Liver (tissue), 9 donors: ENCODE data around the gene STX11. TPM values are rescaled to one million over a fixed set of nuclear protein-coding genes. Genes with fewer than 3 reads are reported as not detected.

Experiments
- DNase-seq: peaks from one replicate; pipeline ENCODE4 v3.0.0-alpha.2; 2017; ENCODE audit warnings: low spot score
- H3K27ac ChIP-seq, 2 donors: one replicate each; pipeline ENCODE4 v1.7.0; 2013; ENCODE audit warnings: inconsistent platforms in 2 of 2, low read length in 2 of 2, control low read depth in 1 of 2, low read depth in 1 of 2, mild to moderate bottlenecking in 1 of 2
- H3K27me3 ChIP-seq, 4 donors: one replicate each; pipeline versions ENCODE4 v1.6.1 to v1.7.0; 2013; ENCODE audit warnings: low read length in 3 of 4, inconsistent platforms in 1 of 4, mild to moderate bottlenecking in 1 of 4, moderate library complexity in 1 of 4; ENCODE audit not compliant: control insufficient read depth in 4 of 4, insufficient read depth in 4 of 4
- H3K36me3 ChIP-seq, 4 donors: one replicate each; pipeline versions ENCODE4 v1.6.1 to v1.7.0; 2013; ENCODE audit warnings: low read length in 3 of 4, mild to moderate bottlenecking in 3 of 4, low read depth in 1 of 4, moderate library complexity in 1 of 4; ENCODE audit not compliant: control insufficient read depth in 4 of 4, insufficient read depth in 3 of 4
- H3K4me1 ChIP-seq, 4 donors: one replicate each; pipeline versions ENCODE4 v1.6.1 to v1.7.0; 2013; ENCODE audit warnings: low read length in 3 of 4, mild to moderate bottlenecking in 3 of 4, moderate library complexity in 1 of 4; ENCODE audit not compliant: control insufficient read depth in 4 of 4, insufficient read depth in 4 of 4
- H3K4me3 ChIP-seq, 3 donors: one replicate each; pipeline versions ENCODE4 v1.6.1 to v1.7.0; 2013; ENCODE audit warnings: low read length in 3 of 3, control low read depth in 1 of 3, low read depth in 1 of 3, mild to moderate bottlenecking in 1 of 3
- H3K9ac ChIP-seq, 2 donors: one replicate each; pipeline ENCODE4 v1.7.0; 2013; ENCODE audit warnings: low read length in 2 of 2, mild to moderate bottlenecking in 2 of 2, moderate library complexity in 2 of 2, control low read depth in 1 of 2, low read depth in 1 of 2
- H3K9me3 ChIP-seq, 4 donors: one replicate each; pipeline versions ENCODE4 v1.6.1 to v1.7.0; 2013; ENCODE audit warnings: low read length in 3 of 4; ENCODE audit not compliant: control insufficient read depth in 4 of 4
- ATF3 ChIP-seq: IDR thresholded peaks from 2 replicates; pipeline ENCODE4 v1.6.1; 2016; ENCODE audit warnings: antibody characterized with exemption
- FOXA1 ChIP-seq: IDR thresholded peaks from 2 replicates; pipeline ENCODE4 v1.6.1; 2016; ENCODE audit warnings: antibody characterized with exemption
- FOXA2 ChIP-seq: IDR thresholded peaks from 2 replicates; pipeline ENCODE4 v1.6.1; 2016; ENCODE audit warnings: antibody characterized with exemption
- GABPA ChIP-seq, 2 donors: IDR thresholded peaks in 1 of 2; conservative IDR thresholded peaks in 1 of 2; 2 replicates each; pipeline ENCODE4 v1.6.1; 2016; ENCODE audit warnings: antibody characterized with exemption in 2 of 2, mild to moderate bottlenecking in 1 of 2, moderate library complexity in 1 of 2
- HNF4A ChIP-seq, 2 donors: conservative IDR thresholded peaks; 2 replicates each; pipeline ENCODE4 v1.6.1; 2016; ENCODE audit warnings: antibody characterized with exemption in 2 of 2, mild to moderate bottlenecking in 2 of 2
- HNF4G ChIP-seq: IDR thresholded peaks from 2 replicates; pipeline ENCODE4 v1.6.1; 2016; ENCODE audit warnings: antibody characterized with exemption
- JUND ChIP-seq, 2 donors: IDR thresholded peaks; 2 replicates each; pipeline ENCODE4 v1.6.1; 2016; ENCODE audit warnings: antibody characterized with exemption in 2 of 2
- MAX ChIP-seq: IDR thresholded peaks from 2 replicates; pipeline ENCODE4 v1.6.1; 2016; ENCODE audit warnings: antibody characterized with exemption
- NR2F2 ChIP-seq: IDR thresholded peaks from 2 replicates; pipeline ENCODE4 v1.6.1; 2016; ENCODE audit warnings: antibody characterized with exemption
- RAD21 ChIP-seq, 2 donors: IDR thresholded peaks; 2 replicates each; pipeline ENCODE4 v1.6.1; 2016; ENCODE audit warnings: antibody characterized with exemption in 2 of 2, mild to moderate bottlenecking in 2 of 2
- RXRA ChIP-seq, 2 donors: IDR thresholded peaks; 2 replicates each; pipeline ENCODE4 v1.6.1; 2017 to 2018; ENCODE audit warnings: antibody characterized with exemption in 2 of 2, mild to moderate bottlenecking in 1 of 2
- SP1 ChIP-seq: IDR thresholded peaks from 2 replicates; pipeline ENCODE4 v1.6.1; 2018; ENCODE audit warnings: antibody characterized with exemption, mild to moderate bottlenecking
- TAF1 ChIP-seq: conservative IDR thresholded peaks from 2 replicates; pipeline ENCODE4 v1.6.1; 2016; ENCODE audit warnings: antibody characterized with exemption, mild to moderate bottlenecking
- YY1 ChIP-seq: IDR thresholded peaks from 2 replicates; pipeline ENCODE4 v1.6.1; 2016; ENCODE audit warnings: antibody characterized with exemption, mild to moderate bottlenecking
- ZBTB33 ChIP-seq: IDR thresholded peaks from 2 replicates; pipeline ENCODE4 v1.6.1; 2016; ENCODE audit warnings: antibody characterized with exemption
- WGBS: extraction: QIAGEN DNeasy Blood & Tissue Kit; methylation state at CpG from one replicate; pipeline ENCODE4 v1.1.7; 2013; 5-methylcytosine and 5-hydroxymethylcytosine counted together
- polyA plus RNA-seq, 2 donors: library from polyadenylated mRNA; stranded (reverse) in 1 of 2; unstranded in 1 of 2; fragments of 200-250 nt in 1 of 2; fragments of >200 nt in 1 of 2; fragmentation: Nextera tagmentation in 1 of 2; extraction: Ambion mirVana in 1 of 2; gene quantifications; one replicate each; pipeline versions ENCODE4 v1.2.1 to v1.2.3, GENCODE V29; 2013 to 2015
- total RNA-seq, 2 donors: library from RNA; depleted of rRNA; stranded (reverse); fragments of >200 nt; gene quantifications; one replicate each; pipeline ENCODE4 v1.2.3, GENCODE V29; 2014
- TF ChIP-seq, protein P1 (sequence below): fragments of 150-350 bp; IDR thresholded peaks from 2 replicates; pipeline ENCODE4 v1.5.1; 2017; ENCODE audit warnings: improper control_type of control experiment, low read depth, low read length; ENCODE audit not compliant: missing input control
- donor health status: healthy.
- donor health status: healthy.
- donor health status: healthy.
- donor health status: healthy.
- donor health status: healthy.

Gene STX11
- total and polyA plus RNA-seq, 4 donors, result 1.3 to 4.9 (median 3.4) TPM

- H3K36me3 ChIP-seq, result no peaks in the 10 kb centered on the region
- TF ChIP-seq GABPA (IDR thresholded peaks at IDR 0.05 in 1 of 2, conservative IDR thresholded peaks at IDR 0.05 in 1 of 2), result no peak
- no peak overlapping the region for H3K4me3 ChIP-seq
- H3K9me3 ChIP-seq, result no peaks in the 10 kb centered on the region
- 79% methylated on average over 4 of the region's 4 CpGs for WGBS
- H3K27me3 ChIP-seq, result no peaks in the 10 kb centered on the region
- H3K4me1 ChIP-seq, result no peaks in the 10 kb centered on the region
- no peak for DNase-seq
- no peak overlapping the region for H3K27ac ChIP-seq
- no peak overlapping the region for H3K9ac ChIP-seq
These were observed 82.0 kb downstream of the STX11 start for GRCh38 chr6:144232176-144232831.

DNA sequence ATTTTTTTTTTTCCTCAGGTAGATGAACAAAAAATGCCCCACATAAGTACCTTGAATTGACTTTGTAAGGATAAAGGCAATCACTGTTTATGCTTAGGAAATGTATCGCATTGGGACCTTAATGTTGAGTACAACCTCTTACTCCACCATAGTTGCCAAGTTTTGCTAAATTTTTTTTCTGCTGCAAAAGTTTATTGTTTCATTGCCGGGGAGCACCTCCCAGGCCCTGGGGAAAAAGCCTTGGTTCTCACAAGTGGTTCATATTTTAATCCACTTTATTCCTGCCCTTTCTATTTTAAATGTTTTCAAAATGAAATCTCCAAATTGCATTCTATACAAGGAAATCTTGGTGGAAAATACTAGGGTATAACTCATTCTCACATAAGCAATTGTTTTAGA is 82.5 kb downstream of the STX11 start:
- 94% methylated on average over 2 of the region's 2 CpGs for WGBS
- no peak for DNase-seq
- TF ChIP-seq ATF3, result no peak
- TF ChIP-seq FOXA2, result no peak
- no peak for TF ChIP-seq YY1
- no peak for TF ChIP-seq ZBTB33
- TF ChIP-seq SP1, result no peak
- no peak for TF ChIP-seq MAX
- TF ChIP-seq, protein P1, sequence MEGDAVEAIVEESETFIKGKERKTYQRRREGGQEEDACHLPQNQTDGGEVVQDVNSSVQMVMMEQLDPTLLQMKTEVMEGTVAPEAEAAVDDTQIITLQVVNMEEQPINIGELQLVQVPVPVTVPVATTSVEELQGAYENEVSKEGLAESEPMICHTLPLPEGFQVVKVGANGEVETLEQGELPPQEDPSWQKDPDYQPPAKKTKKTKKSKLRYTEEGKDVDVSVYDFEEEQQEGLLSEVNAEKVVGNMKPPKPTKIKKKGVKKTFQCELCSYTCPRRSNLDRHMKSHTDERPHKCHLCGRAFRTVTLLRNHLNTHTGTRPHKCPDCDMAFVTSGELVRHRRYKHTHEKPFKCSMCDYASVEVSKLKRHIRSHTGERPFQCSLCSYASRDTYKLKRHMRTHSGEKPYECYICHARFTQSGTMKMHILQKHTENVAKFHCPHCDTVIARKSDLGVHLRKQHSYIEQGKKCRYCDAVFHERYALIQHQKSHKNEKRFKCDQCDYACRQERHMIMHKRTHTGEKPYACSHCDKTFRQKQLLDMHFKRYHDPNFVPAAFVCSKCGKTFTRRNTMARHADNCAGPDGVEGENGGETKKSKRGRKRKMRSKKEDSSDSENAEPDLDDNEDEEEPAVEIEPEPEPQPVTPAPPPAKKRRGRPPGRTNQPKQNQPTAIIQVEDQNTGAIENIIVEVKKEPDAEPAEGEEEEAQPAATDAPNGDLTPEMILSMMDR, result no peak
- no peak for TF ChIP-seq FOXA1
- no peak for TF ChIP-seq HNF4A (conservative IDR thresholded peaks at IDR 0.05)
- no peak for TF ChIP-seq RAD21 (IDR thresholded peaks at IDR 0.05)
- no peak for TF ChIP-seq RXRA (IDR thresholded peaks at IDR 0.05)
- Histone ChIP-seq H3K9me3 (no peaks in the 10 kb centered on the region), H3K36me3 (no peaks in the 10 kb centered on the region), H3K9ac (no peak overlapping the region), H3K4me1 (no peaks in the 10 kb centered on the region), H3K4me3 (no peak overlapping the region), H3K27ac (no peak overlapping the region), H3K27me3 (no peaks in the 10 kb centered on the region)

DNA sequence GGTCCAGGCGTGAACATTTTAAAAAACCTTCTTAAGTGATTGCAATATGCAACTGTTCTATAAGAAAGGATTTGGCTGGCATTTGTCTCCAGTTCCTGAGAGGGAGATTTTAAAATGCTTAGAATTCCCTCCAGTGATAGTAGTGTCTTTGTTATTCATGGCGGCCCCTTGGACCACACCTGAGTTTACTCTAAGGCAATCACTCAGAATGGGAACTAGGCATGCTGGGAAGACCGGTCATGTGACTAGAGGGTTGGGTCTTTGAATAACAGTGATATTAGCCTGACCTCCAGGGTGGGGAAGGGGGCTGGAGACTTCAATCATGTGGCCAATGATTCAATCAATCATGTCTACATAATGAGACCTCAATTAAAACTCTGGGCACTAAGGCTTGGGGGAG is 84.1 kb downstream of the STX11 start:
- 96% methylated on average over 3 of the region's 3 CpGs for WGBS

More for the DNA sequence above, 84.1 kb downstream of the STX11 start:
- no peak overlapping the region for H3K4me3 ChIP-seq
- no peaks in the 10 kb centered on the region for H3K9me3 ChIP-seq
- TF ChIP-seq MAX (no peak), ZBTB33 (no peak), FOXA2 (no peak), TAF1 (no peak), NR2F2 (no peak), JUND (IDR thresholded peaks at IDR 0.05) (no peak), GABPA (IDR thresholded peaks at IDR 0.05 in 1 of 2, conservative IDR thresholded peaks at IDR 0.05 in 1 of 2) (no peak), HNF4G (no peak), RXRA (IDR thresholded peaks at IDR 0.05) (no peak), SP1 (no peak), RAD21 (IDR thresholded peaks at IDR 0.05) (no peak)
- TF ChIP-seq, protein P1, result no peak
- no peak overlapping the region for H3K27ac ChIP-seq
- H3K27me3 ChIP-seq, result no peaks in the 10 kb centered on the region
- no peaks in the 10 kb centered on the region for H3K36me3 ChIP-seq
- no peak overlapping the region for H3K9ac ChIP-seq
- H3K4me1 ChIP-seq, result no peaks in the 10 kb centered on the region
- DNase-seq, result no peak
